HG03558 (cell line): Measurements from ENCODE around the gene KCNG4.

Source experiments
- ATAC-seq: cut with Tn5 transposase; IDR thresholded peaks from one replicate; pipeline ENCODE4 v1.9.1; 2021; ENCODE audit warnings: moderate number of reproducible peaks; ENCODE audit not compliant: unreplicated experiment; ENCODE audit errors: extremely low read depth

The KCNG4 gene

GRCh38 chr16:84239909-84240308 lies at the start of gene KCNG4:
KCNG4 (minus strand) TSS chr16:84240012; CDS start chr16:84237485, 2,527 bp downstream.
- no peak for ATAC-seq

GRCh38 chr16:84288902-84289301 lies 49.1 kb upstream of the KCNG4 start:
- ATAC-seq = no peak

GRCh38 chr16:84286578-84287240 lies 46.9 kb upstream of the KCNG4 start:
- no peak for ATAC-seq

GRCh38 chr16:84284154-84284722 lies 44.4 kb upstream of the KCNG4 start:
- ATAC-seq = no peak

- ATAC-seq = no peak
These were observed 43.7 kb upstream of the KCNG4 start for GRCh38 chr16:84283314-84284153.

- no peak for ATAC-seq
These were observed 42.7 kb upstream of the KCNG4 start for GRCh38 chr16:84282533-84282932.

- ATAC-seq = no peak
These were observed 41.3 kb upstream of the KCNG4 start for GRCh38 chr16:84281074-84281473.

GRCh38 chr16:84279881-84280280 lies 40.1 kb upstream of the KCNG4 start:
- ATAC-seq = no peak

- ATAC-seq = no peak
These were observed 39.2 kb upstream of the KCNG4 start for GRCh38 chr16:84278968-84279367.

GRCh38 chr16:84278333-84278732 lies 38.5 kb upstream of the KCNG4 start:
- no peak for ATAC-seq

- no peak for ATAC-seq
These were observed 37.5 kb upstream of the KCNG4 start for GRCh38 chr16:84277244-84277823.

GRCh38 chr16:84275585-84276151 lies 35.9 kb upstream of the KCNG4 start:
- ATAC-seq = no peak

- no peak for ATAC-seq
These were observed 34.7 kb upstream of the KCNG4 start for GRCh38 chr16:84274515-84274914.

GRCh38 chr16:84272740-84273320 lies 33.0 kb upstream of the KCNG4 start:
- no peak for ATAC-seq

- ATAC-seq = no peak
These were observed 32.1 kb upstream of the KCNG4 start for GRCh38 chr16:84271866-84272265.

- no peak for ATAC-seq
These were observed 31.2 kb upstream of the KCNG4 start for GRCh38 chr16:84271037-84271436.

GRCh38 chr16:84270531-84270930 lies 30.7 kb upstream of the KCNG4 start:
- ATAC-seq = no peak

- no peak for ATAC-seq
These were observed 30.3 kb upstream of the KCNG4 start for GRCh38 chr16:84270071-84270470.

- no peak for ATAC-seq
These were observed 28.7 kb upstream of the KCNG4 start for GRCh38 chr16:84268291-84269040.

GRCh38 chr16:84267380-84267779 lies 27.6 kb upstream of the KCNG4 start:
- no peak for ATAC-seq
